Calu3 (cell line): ENCODE data around the gene CHEK2. TPM values are rescaled to one million over a fixed set of nuclear protein-coding genes. Genes with fewer than 3 reads are reported as not detected.

ENCODE experiments used
- Bru-seq: library from RNA; stranded (reverse); fragments of 400-500 nt; gene quantifications from one replicate; lab custom pipeline; 2021; lab: Mats Ljungman, UMichigan
- BruChase-seq, 2 experiments: library from RNA; stranded (reverse); fragments of 400-500 nt; gene quantifications; one replicate each; lab custom pipeline; 2021; lab: Mats Ljungman, UMichigan
- BruUV-seq: library from RNA; stranded (reverse); fragments of 400-500 nt; replicated peaks from 2 replicates; lab custom pipeline; 2021; lab: Mats Ljungman, UMichigan
- CTCF ChIA-PET: fragments of 300-600 bp; sonication (Branson Sonifier 250); formaldehyde crosslinking; loops from one replicate; lab custom pipeline; 2022; ENCODE audit warnings: antibody characterized with exemption; lab: Charles Lee
- DNase-seq: peaks from one replicate; pipeline ENCODE4 v3.0.0; 2022
- H3K27ac Mint-ChIP-seq: one replicate; pipeline ENCODE4 v1.8.0; 2022; ENCODE audit warnings: mixed read lengths; ENCODE audit not compliant: unreplicated experiment
- H3K27me3 Mint-ChIP-seq: one replicate; pipeline ENCODE4 v1.8.0; 2022; ENCODE audit warnings: mixed read lengths; ENCODE audit not compliant: unreplicated experiment
- H3K36me3 Mint-ChIP-seq: one replicate; pipeline ENCODE4 v1.8.0; 2022; ENCODE audit warnings: mild to moderate bottlenecking, moderate library complexity, mixed read lengths; ENCODE audit not compliant: insufficient read depth, unreplicated experiment
- H3K4me1 Mint-ChIP-seq: one replicate; pipeline ENCODE4 v1.8.0; 2022; ENCODE audit warnings: mild to moderate bottlenecking, low read depth, mixed read lengths; ENCODE audit not compliant: unreplicated experiment
- H3K4me3 Mint-ChIP-seq: one replicate; pipeline ENCODE4 v1.8.0; 2022; ENCODE audit warnings: mild to moderate bottlenecking, low read depth, moderate library complexity, mixed read lengths; ENCODE audit not compliant: unreplicated experiment
- H3K9me3 Mint-ChIP-seq: one replicate; pipeline ENCODE4 v1.8.0; 2022; ENCODE audit warnings: low read depth, mixed read lengths; ENCODE audit not compliant: unreplicated experiment
- intact Hi-C: fragments of 100-400 bp; cut with micrococcal nuclease; formaldehyde crosslinking; loops from one replicate; pipeline ENCODE4 v1.10.0; 2022; ENCODE audit not compliant: unreplicated experiment
- long read RNA-seq: library from polyadenylated mRNA; stranded (forward); transcript quantifications from one replicate; pipeline ENCODE4 v2.0.0, GENCODE V29; 2022
- total RNA-seq: library from RNA; stranded (reverse); gene quantifications from 2 replicates; pipeline ENCODE4 v1.2.3, GENCODE V29; 2022
- TF ChIP-seq, protein P1 (sequence below): fragments of 200-600 bp; IDR thresholded peaks from one replicate; pipeline ENCODE4 v1.8.0; 2022; ENCODE audit warnings: antibody characterized with exemption; ENCODE audit not compliant: unreplicated experiment

Gene CHEK2
- 27.0 and 35.7 TPM in 2 replicates for total RNA-seq
- percentile 70 among the genes with signal in this experiment for Bru-seq, nascent RNA
- BruChase-seq, experiment 1, labeled RNA remaining after a 6-hour chase = percentile 66 among the genes with signal in this experiment
- BruChase-seq, experiment 2, labeled RNA remaining after a 2-hour chase = percentile 72 among the genes with signal in this experiment
- long read RNA-seq, transcript CHEK2-208 (15 exons, 1,844 nt) = major isoform, 19 of 36 reads
- long read RNA-seq, partial matches to known transcripts = 5 of 36 reads
- long read RNA-seq, other reads (novel, unspliced or antisense) = 8 of 36 reads

GRCh38 chr22:28741785-28742561 is at the start of gene CHEK2, which contains the start of gene HSCB:
Gene CHEK2 (minus strand): TSS chr22:28741820. CDS start chr22:28734721, 7,099 bp downstream.
Gene HSCB (plus strand): TSS chr22:28742039. CDS start chr22:28742096, 57 bp downstream.
- Mint-ChIP-seq H3K4me3 (peak within 1 kb of the TSS; percentile 90), H3K4me1 (peaks cover 29% of the 10 kb centered on the region), H3K27me3 (no peaks in the 10 kb centered on the region), H3K9me3 (no peaks in the 10 kb centered on the region), H3K36me3 (peaks cover 42% of the 10 kb centered on the region), H3K27ac (peak within 1 kb of the TSS; percentile 87)
- intact Hi-C loops = loop anchor here (5.0 kb wide), 1 partner anchor 85 kb away; no protein-coding TSS in a partner anchor
- CTCF ChIA-PET = interaction anchor here (1.2 kb wide), 1 partner anchor 17 kb away, joined by 7 read pairs; no protein-coding TSS in a partner anchor
- peak; percentile 98 for DNase-seq
- TF ChIP-seq, protein P1, sequence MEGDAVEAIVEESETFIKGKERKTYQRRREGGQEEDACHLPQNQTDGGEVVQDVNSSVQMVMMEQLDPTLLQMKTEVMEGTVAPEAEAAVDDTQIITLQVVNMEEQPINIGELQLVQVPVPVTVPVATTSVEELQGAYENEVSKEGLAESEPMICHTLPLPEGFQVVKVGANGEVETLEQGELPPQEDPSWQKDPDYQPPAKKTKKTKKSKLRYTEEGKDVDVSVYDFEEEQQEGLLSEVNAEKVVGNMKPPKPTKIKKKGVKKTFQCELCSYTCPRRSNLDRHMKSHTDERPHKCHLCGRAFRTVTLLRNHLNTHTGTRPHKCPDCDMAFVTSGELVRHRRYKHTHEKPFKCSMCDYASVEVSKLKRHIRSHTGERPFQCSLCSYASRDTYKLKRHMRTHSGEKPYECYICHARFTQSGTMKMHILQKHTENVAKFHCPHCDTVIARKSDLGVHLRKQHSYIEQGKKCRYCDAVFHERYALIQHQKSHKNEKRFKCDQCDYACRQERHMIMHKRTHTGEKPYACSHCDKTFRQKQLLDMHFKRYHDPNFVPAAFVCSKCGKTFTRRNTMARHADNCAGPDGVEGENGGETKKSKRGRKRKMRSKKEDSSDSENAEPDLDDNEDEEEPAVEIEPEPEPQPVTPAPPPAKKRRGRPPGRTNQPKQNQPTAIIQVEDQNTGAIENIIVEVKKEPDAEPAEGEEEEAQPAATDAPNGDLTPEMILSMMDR = no peak
- no TSS peak for BruUV-seq

DNA sequence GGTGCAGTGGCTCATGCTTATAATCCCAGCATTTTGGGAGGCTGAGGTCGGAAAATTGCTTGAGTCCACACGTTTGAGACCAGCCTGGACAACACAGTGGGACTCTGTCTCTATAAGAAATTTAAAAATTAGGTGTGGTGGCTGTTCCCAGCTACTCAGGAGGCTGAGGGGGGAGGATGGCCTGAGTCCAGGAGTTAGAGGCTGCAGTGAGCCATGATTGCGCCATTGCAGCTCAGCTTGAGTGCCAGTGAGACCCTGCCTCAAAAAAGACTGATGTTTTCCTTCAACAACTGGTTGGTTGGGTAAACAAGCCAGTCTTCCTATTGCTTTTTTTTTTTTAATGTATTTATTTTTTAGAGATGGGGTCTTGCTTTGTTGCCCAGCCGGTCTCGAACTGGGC is 49.5 kb upstream of the CHEK2 start:
- CTCF ChIA-PET = interaction anchor here (0.5 kb wide), 1 partner anchor 26 kb away, joined by 3 read pairs; no protein-coding TSS in a partner anchor
- H3K27me3 Mint-ChIP-seq = no peaks in the 10 kb centered on the region
- no peaks in the 10 kb centered on the region for H3K9me3 Mint-ChIP-seq
- TF ChIP-seq, protein P1 = no peak
- DNase-seq = no peak
- peak overlapping the region; percentile 33 for H3K27ac Mint-ChIP-seq
- peaks cover 8% of the 10 kb centered on the region for H3K4me1 Mint-ChIP-seq
- H3K36me3 Mint-ChIP-seq = peaks cover 67% of the 10 kb centered on the region
- no peak overlapping the region for H3K4me3 Mint-ChIP-seq
- BruUV-seq = no TSS peak
- intact Hi-C loops = no loop called here

DNA sequence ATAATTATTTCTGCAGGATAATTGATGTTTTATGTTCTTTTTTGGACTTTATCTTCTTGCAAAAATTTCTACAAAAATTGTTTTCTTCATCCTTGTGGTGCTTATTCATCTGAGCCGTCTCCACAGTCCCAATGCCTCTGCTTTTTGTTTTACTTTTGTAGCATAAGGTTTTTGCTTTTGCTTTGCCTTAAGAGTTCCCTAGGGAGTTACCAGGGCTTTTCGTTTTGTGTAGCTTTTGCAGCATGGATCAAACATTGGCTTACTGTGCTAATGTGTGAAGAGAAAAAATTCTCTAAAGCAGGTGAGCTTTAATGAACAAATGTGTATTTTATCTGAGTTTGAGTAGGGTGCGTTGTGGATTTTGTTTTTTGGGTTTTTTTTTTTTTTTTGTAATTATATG is 47.0 kb upstream of the CHEK2 start:
- H3K27ac Mint-ChIP-seq = no peak overlapping the region
- H3K36me3 Mint-ChIP-seq = peaks cover 66% of the 10 kb centered on the region
- H3K4me1 Mint-ChIP-seq = no peaks in the 10 kb centered on the region
- no peaks in the 10 kb centered on the region for H3K9me3 Mint-ChIP-seq
- no peaks in the 10 kb centered on the region for H3K27me3 Mint-ChIP-seq
- H3K4me3 Mint-ChIP-seq = no peak overlapping the region
- TF ChIP-seq, protein P1 = no peak
- no peak for DNase-seq
- intact Hi-C loops = no loop called here
- no TSS peak for BruUV-seq
- CTCF ChIA-PET = interaction anchor here (0.7 kb wide), 1 partner anchor 11 kb away, joined by 3 read pairs; no protein-coding TSS in a partner anchor
